Trophoblast cell (in vitro differentiated cells and primary cell): Measurements from ENCODE around the gene MIGA2.

ENCODE experiments used
- DNase-seq, 2 donors: peaks; one replicate each; pipeline ENCODE4 v3.0.0-alpha.2; 2016
- H2AFZ ChIP-seq: 2 replicates; pipeline ENCODE4 v1.6.1; 2013; ENCODE audit warnings: low read length, moderate library complexity, mild to moderate bottlenecking; ENCODE audit not compliant: insufficient read depth, poor library complexity
- H2AK5ac ChIP-seq: 2 replicates; pipeline ENCODE4 v1.6.1; 2013; ENCODE audit warnings: mild to moderate bottlenecking, low read length
- H2BK120ac ChIP-seq: 2 replicates; pipeline ENCODE4 v1.6.1; 2013; ENCODE audit warnings: low read length, mild to moderate bottlenecking, moderate library complexity; ENCODE audit not compliant: insufficient read depth, poor library complexity
- H2BK12ac ChIP-seq: 2 replicates; pipeline ENCODE4 v1.6.1; 2013; ENCODE audit warnings: mild to moderate bottlenecking, low read length, moderate library complexity
- H2BK5ac ChIP-seq: 2 replicates; pipeline ENCODE4 v1.6.1; 2013; ENCODE audit warnings: low read length, low read depth, moderate library complexity, mild to moderate bottlenecking; ENCODE audit not compliant: poor library complexity
- H3K14ac ChIP-seq: 2 replicates; pipeline ENCODE4 v1.6.1; 2013; ENCODE audit warnings: mild to moderate bottlenecking, low read length
- H3K18ac ChIP-seq: 2 replicates; pipeline ENCODE4 v1.6.1; 2013; ENCODE audit warnings: mild to moderate bottlenecking, low read length
- H3K23ac ChIP-seq: 2 replicates; pipeline ENCODE4 v1.6.1; 2013; ENCODE audit warnings: low read length
- H3K27ac ChIP-seq: 2 replicates; pipeline ENCODE4 v1.5.1; 2013; ENCODE audit warnings: low read depth, mild to moderate bottlenecking, inconsistent platforms, low read length, moderate library complexity
- H3K27me3 ChIP-seq: 2 replicates; pipeline ENCODE4 v1.6.1; 2013; ENCODE audit warnings: inconsistent platforms, mild to moderate bottlenecking, low read length, moderate library complexity; ENCODE audit not compliant: insufficient read depth
- H3K36me3 ChIP-seq, 2 experiments: 1 replicate in 1 of 2; 2 replicates in 1 of 2; pipeline ENCODE4 v1.6.1; 2013; ENCODE audit warnings: low read length in 2 of 2, mild to moderate bottlenecking in 2 of 2, moderate library complexity in 1 of 2; ENCODE audit not compliant: insufficient read depth in 2 of 2, control insufficient read depth in 1 of 2
- H3K4ac ChIP-seq: 2 replicates; pipeline ENCODE4 v1.6.1; 2013; ENCODE audit warnings: low read depth, mild to moderate bottlenecking, low read length, moderate library complexity
- H3K4me1 ChIP-seq, 2 experiments: 1 replicate in 1 of 2; 2 replicates in 1 of 2; pipeline ENCODE4 v1.6.1; 2013; ENCODE audit warnings: low read length in 2 of 2, mild to moderate bottlenecking in 2 of 2, moderate library complexity in 1 of 2; ENCODE audit not compliant: insufficient read depth in 2 of 2, control insufficient read depth in 1 of 2
- H3K4me2 ChIP-seq: 2 replicates; pipeline ENCODE4 v1.6.1; 2013; ENCODE audit warnings: inconsistent platforms, mild to moderate bottlenecking, low read length, moderate library complexity
- H3K4me3 ChIP-seq: 2 replicates; pipeline ENCODE4 v1.5.1; 2013; ENCODE audit warnings: mild to moderate bottlenecking, low read depth, low read length, inconsistent platforms
- H3K79me1 ChIP-seq: one replicate; pipeline ENCODE4 v1.6.1; 2013; ENCODE audit warnings: low read length
- H3K79me2 ChIP-seq: 2 replicates; pipeline ENCODE4 v1.6.1; 2013; ENCODE audit warnings: low read length, mild to moderate bottlenecking; ENCODE audit not compliant: control insufficient read depth, insufficient read depth, poor library complexity
- H3K9ac ChIP-seq: 2 replicates; pipeline ENCODE4 v1.6.1; 2013; ENCODE audit warnings: mild to moderate bottlenecking, low read length
- H3K9me3 ChIP-seq: 2 replicates; pipeline ENCODE4 v1.6.1; 2013; ENCODE audit warnings: low read depth, mild to moderate bottlenecking, control low read depth, inconsistent platforms, low read length; ENCODE audit not compliant: insufficient read depth
- H4K12ac ChIP-seq: 2 replicates; pipeline ENCODE4 v1.6.1; 2013; ENCODE audit warnings: low read depth, mild to moderate bottlenecking, low read length, moderate library complexity
- H4K8ac ChIP-seq: 2 replicates; pipeline ENCODE4 v1.6.1; 2013; ENCODE audit warnings: low read depth, mild to moderate bottlenecking, low read length, moderate library complexity
- H4K91ac ChIP-seq: one replicate; pipeline ENCODE4 v1.6.1; 2013; ENCODE audit warnings: low read depth, mild to moderate bottlenecking, low read length, moderate library complexity
- WGBS: extraction: QIAGEN DNeasy Blood & Tissue Kit; methylation state at CpG from one replicate; pipeline ENCODE4 v1.1.7; 2013; ENCODE audit warnings: missing lambda C conversion rate; ENCODE audit not compliant: insufficient read length, insufficient coverage; ENCODE audit errors: extremely low coverage; 5-methylcytosine and 5-hydroxymethylcytosine counted together

Gene MIGA2

DNA sequence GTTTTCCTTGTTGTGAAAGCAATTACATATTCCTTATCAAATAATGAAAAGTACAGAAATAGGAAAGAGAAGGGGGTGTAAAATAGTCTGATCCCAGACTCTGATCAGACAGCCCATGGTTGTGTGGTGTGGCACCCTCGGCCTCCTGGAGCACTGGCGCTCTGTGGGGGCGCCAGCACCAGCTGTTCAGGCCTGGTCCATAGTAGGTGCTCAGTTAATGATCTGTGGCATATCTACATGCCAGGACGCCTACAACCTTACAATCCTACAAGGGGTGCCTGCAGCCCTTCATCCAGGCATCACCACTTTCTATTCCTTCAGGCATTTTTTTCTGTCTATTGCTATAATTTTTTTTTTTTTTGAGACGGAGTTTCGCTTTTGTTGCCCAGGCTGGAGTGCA, 16.6 kb downstream of the MIGA2 start:
- H3K79me1 ChIP-seq: no peaks in the 10 kb centered on the region
- H2BK12ac ChIP-seq: no peak overlapping the region
- no CpG with 5 or more reads among the region's 6 CpGs for WGBS
- no peak overlapping the region for H3K23ac ChIP-seq
- H3K4me2 ChIP-seq: no peak overlapping the region
- no peak overlapping the region for H2AFZ ChIP-seq
- no peak overlapping the region for H2BK5ac ChIP-seq
- H2BK120ac ChIP-seq: no peak overlapping the region
- H3K4ac ChIP-seq: no peak overlapping the region
- no peak overlapping the region for H4K91ac ChIP-seq
- H4K12ac ChIP-seq: no peak overlapping the region
- DNase-seq: no peak
- no peak overlapping the region for H3K18ac ChIP-seq
- no peaks in the 10 kb centered on the region for H3K4me1 ChIP-seq
- peaks cover 29 to 33% of the 10 kb centered on the region in 2 experiments for H3K36me3 ChIP-seq
- H3K79me2 ChIP-seq: no peaks in the 10 kb centered on the region
- H3K4me3 ChIP-seq: no peak overlapping the region
- no peak overlapping the region for H4K8ac ChIP-seq
- no peak overlapping the region for H3K9ac ChIP-seq
- H3K27me3 ChIP-seq: no peaks in the 10 kb centered on the region
- no peak overlapping the region for H3K27ac ChIP-seq
- no peak overlapping the region for H2AK5ac ChIP-seq
- H3K14ac ChIP-seq: no peak overlapping the region
- H3K9me3 ChIP-seq: no peaks in the 10 kb centered on the region

DNA sequence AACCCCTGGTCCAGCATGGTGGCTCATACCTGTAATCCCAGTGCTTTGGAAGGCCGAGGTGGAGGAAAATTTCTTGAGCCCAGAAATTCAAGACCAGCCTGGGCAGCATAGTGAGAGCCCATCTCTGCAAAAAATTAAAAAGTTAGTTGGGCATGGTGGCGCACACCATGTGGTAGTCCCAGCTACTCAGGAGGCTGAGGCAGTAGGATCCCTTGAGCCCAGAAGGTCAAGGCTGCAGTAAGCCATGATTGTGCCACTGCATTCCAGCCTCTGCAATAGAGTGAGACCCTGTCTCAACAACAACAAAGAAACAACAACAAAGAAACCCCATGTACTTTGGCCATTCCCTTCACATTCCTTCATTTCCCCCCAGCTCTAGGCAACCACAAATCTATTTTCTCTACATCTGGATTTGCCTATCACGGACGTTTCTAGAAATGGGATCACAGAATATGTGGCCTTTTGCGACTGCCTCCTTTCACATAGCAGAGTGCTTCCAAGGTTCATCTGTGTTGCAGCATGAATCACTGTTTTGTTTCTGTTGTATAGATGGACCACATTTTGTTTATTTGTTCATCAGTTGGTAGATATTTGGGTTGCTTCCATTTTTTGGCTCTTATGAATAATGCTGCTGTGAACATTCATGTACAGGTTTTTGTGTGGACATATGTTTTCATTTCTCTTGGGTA, 17.9 kb downstream of the MIGA2 start:
- Histone ChIP-seq H3K4me1 (no peaks in the 10 kb centered on the region), H2BK5ac (no peak overlapping the region), H3K27ac (no peak overlapping the region), H2BK120ac (no peak overlapping the region), H4K91ac (no peak overlapping the region), H3K23ac (no peak overlapping the region), H2AFZ (no peak overlapping the region), H2BK12ac (no peak overlapping the region), H4K12ac (no peak overlapping the region), H3K4me2 (no peak overlapping the region), H3K9me3 (no peaks in the 10 kb centered on the region), H3K4me3 (no peak overlapping the region), H3K27me3 (no peaks in the 10 kb centered on the region), H3K9ac (no peak overlapping the region), H3K36me3 (peaks cover 21 to 24% of the 10 kb centered on the region in 2 experiments), H3K18ac (no peak overlapping the region), H3K79me1 (no peaks in the 10 kb centered on the region), H4K8ac (no peak overlapping the region), H3K79me2 (no peaks in the 10 kb centered on the region), H2AK5ac (no peak overlapping the region), H3K14ac (no peak overlapping the region), H3K4ac (no peak overlapping the region)
- no peak for DNase-seq
- no CpG with 5 or more reads among the region's 5 CpGs for WGBS

DNA sequence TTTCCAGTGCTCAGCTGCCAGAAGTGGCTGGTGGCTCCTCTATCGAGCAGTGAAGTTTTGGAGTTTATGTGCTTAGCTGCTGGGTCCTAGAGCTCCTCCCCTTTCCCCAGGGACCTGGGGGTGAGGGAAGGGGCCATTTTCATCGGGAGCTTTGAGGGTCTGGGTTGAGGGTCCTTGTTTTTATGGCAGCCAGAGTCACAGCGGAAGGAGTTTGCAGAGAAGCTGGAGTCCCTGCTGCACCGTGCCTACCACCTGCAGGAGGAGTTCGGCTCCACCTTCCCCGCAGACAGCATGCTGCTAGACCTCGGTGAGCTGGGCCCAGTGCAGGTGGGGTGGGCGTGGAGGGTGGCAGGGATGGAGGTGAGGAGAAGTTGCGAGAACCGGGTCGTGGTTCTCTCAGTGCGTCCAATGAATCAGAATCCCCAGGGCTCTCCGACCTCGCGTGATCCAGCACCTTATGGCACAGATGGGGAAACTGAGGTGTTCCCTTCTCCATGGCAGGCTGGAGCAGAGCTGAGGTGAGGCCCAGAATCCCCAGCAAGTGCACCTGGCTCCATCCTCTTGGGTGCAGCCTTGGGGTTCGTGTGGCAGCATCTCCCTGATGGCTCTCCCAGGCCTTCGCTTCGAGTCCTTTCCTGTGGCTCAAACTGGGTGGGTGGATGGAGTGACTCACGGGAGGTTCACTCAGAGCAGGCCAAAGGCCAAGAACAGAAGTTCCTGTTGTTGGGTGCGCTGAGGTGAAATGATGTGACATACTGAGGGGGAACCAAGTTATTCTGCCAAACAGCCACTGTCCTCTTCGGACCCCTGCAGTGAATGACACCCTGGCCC, 22.8 kb downstream of the MIGA2 start:
- H4K91ac ChIP-seq: no peak overlapping the region
- no peak overlapping the region for H4K8ac ChIP-seq
- no peak overlapping the region for H3K9ac ChIP-seq
- no peak overlapping the region for H2BK5ac ChIP-seq
- H3K27me3 ChIP-seq: no peaks in the 10 kb centered on the region
- H3K36me3 ChIP-seq: peaks cover 42 to 44% of the 10 kb centered on the region in 2 experiments
- no peak overlapping the region for H3K23ac ChIP-seq
- H3K9me3 ChIP-seq: no peaks in the 10 kb centered on the region
- no peak for DNase-seq
- no peak overlapping the region for H2AFZ ChIP-seq
- H3K27ac ChIP-seq: no peak overlapping the region
- no peak overlapping the region for H3K14ac ChIP-seq
- no peak overlapping the region for H2BK120ac ChIP-seq
- no peaks in the 10 kb centered on the region for H3K79me1 ChIP-seq
- H3K4me2 ChIP-seq: no peak overlapping the region
- H3K18ac ChIP-seq: no peak overlapping the region
- H3K4ac ChIP-seq: no peak overlapping the region
- no peak overlapping the region for H2AK5ac ChIP-seq
- H3K4me1 ChIP-seq: no peaks in the 10 kb centered on the region
- H4K12ac ChIP-seq: no peak overlapping the region
- no peak overlapping the region for H3K4me3 ChIP-seq
- no peaks in the 10 kb centered on the region for H3K79me2 ChIP-seq
- H2BK12ac ChIP-seq: no peak overlapping the region
- WGBS: no CpG with 5 or more reads among the region's 21 CpGs

DNA sequence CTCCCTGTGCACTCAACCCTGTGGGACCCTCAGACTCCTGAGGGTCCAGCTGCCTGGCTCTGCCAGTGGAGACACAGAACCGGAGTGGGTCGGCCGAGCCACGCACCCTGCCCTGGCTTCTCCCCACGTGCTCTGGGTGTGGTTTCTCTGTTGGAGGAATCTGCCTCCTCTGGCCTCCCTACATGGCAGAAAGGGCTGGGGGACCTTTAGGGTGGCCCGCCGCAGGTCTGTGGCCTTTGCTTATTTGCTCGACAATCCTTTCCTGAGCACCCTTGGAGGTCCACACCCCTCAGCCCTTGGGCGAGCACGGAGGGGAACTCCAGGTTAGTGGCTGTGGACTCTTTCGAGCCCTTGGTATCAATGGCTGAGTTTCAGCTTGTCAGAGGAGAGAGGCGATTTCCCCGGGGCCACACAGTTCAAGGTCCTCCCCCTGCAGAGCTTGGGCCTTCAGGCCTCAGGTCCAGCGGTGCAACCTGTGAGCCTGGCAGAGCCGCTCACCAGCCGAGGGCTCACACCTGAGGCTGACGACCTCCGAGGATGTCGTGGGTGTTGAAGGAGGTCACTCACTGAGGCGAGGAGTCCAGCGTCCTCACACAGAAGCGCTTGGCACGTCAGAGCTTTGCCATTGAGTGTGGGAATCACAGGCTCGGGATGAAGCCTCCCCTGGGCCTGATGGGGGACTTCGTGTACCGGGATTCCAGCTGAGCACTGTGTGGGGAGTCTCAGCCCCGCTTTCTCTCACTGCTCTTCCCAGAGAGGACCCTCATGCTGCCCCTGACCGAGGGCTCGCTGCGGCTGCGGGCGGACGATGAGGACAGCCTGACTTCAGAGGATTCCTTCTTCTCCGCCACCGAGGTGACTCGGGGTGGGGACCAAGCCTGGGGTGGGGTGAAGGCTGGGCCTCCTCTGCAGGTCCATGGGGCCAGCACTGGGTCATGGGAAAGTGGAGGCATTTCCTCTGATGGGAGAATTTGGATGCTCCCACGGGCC, 23.7 kb downstream of the MIGA2 start:
- Histone ChIP-seq H4K8ac (no peak overlapping the region), H3K27ac (no peak overlapping the region), H3K4me1 (no peaks in the 10 kb centered on the region), H3K18ac (no peak overlapping the region), H2AK5ac (no peak overlapping the region), H3K23ac (no peak overlapping the region), H3K4ac (no peak overlapping the region), H3K4me3 (no peak overlapping the region), H3K9me3 (no peaks in the 10 kb centered on the region), H3K9ac (no peak overlapping the region), H3K14ac (no peak overlapping the region), H4K12ac (no peak overlapping the region), H3K27me3 (no peaks in the 10 kb centered on the region), H2AFZ (no peak overlapping the region), H2BK12ac (no peak overlapping the region), H3K79me1 (no peaks in the 10 kb centered on the region), H3K79me2 (no peaks in the 10 kb centered on the region), H2BK120ac (no peak overlapping the region), H3K36me3 (peaks cover 47 to 48% of the 10 kb centered on the region in 2 experiments), H2BK5ac (no peak overlapping the region), H4K91ac (no peak overlapping the region), H3K4me2 (no peak overlapping the region)
- DNase-seq: no peak
- WGBS: no CpG with 5 or more reads among the region's 37 CpGs
